GM18519 (cell line): ENCODE measurements around the gene PACSIN2.

Experiments
- ATAC-seq: cut with Tn5 transposase; IDR thresholded peaks from one replicate; pipeline ENCODE4 v1.9.1; 2021; ENCODE audit warnings: mild to moderate bottlenecking, moderate library complexity; ENCODE audit not compliant: unreplicated experiment, low FRiP score

Gene PACSIN2

GRCh38 chr22:42912059-42912458, 102.9 kb downstream of the PACSIN2 start:
- no peak for ATAC-seq

GRCh38 chr22:42910221-42910942, 104.6 kb downstream of the PACSIN2 start:
- no peak for ATAC-seq

GRCh38 chr22:42909363-42910058, 105.4 kb downstream of the PACSIN2 start:
- ATAC-seq, result no peak

GRCh38 chr22:42908374-42908746, 106.6 kb downstream of the PACSIN2 start:
- ATAC-seq, result no peak

- no peak for ATAC-seq
Observed at GRCh38 chr22:42907404-42908373, 107.3 kb downstream of the PACSIN2 start.

- ATAC-seq, result no peak
Observed at GRCh38 chr22:42906605-42907348, 108.2 kb downstream of the PACSIN2 start.

- no peak for ATAC-seq
Observed at GRCh38 chr22:42905702-42906183, 109.2 kb downstream of the PACSIN2 start.

GRCh38 chr22:42905217-42905616, 109.7 kb downstream of the PACSIN2 start:
- no peak for ATAC-seq

- no peak for ATAC-seq
Observed at GRCh38 chr22:42904050-42904449, 110.9 kb downstream of the PACSIN2 start.

- no peak for ATAC-seq
Observed at GRCh38 chr22:42902875-42903510, 112.0 kb downstream of the PACSIN2 start.

GRCh38 chr22:42901790-42902508, 113.0 kb downstream of the PACSIN2 start:
- no peak for ATAC-seq

GRCh38 chr22:42897960-42898359, 117.0 kb downstream of the PACSIN2 start:
- no peak for ATAC-seq

GRCh38 chr22:42895541-42895981, 119.4 kb downstream of the PACSIN2 start:
- no peak for ATAC-seq

GRCh38 chr22:42895087-42895486, 119.9 kb downstream of the PACSIN2 start:
- no peak for ATAC-seq

GRCh38 chr22:42893371-42894150, 121.4 kb downstream of the PACSIN2 start:
- ATAC-seq, result no peak

- no peak for ATAC-seq
Observed at GRCh38 chr22:42892571-42893316, 122.2 kb downstream of the PACSIN2 start.

- no peak for ATAC-seq
Observed at GRCh38 chr22:42892156-42892555, 122.8 kb downstream of the PACSIN2 start.
